ENCODE measurements around the gene ADAM33.

Gene ADAM33

GRCh38 chr20:3711484-3711941 lies 29.7 kb upstream of the ADAM33 start:
- POLR2A ChIA-PET = interaction anchor here (0.8 to 1.4 kb wide), 4 partner anchors 16 to 56 kb away, joined by 4 to 6 read pairs (median 4); partner anchors contain the start of gene ADISSP
- TF ChIP-seq FOXM1 (IDR thresholded peaks at IDR 0.05; ENCODE audit: borderline replicate concordance) (no peak), ARNT (IDR thresholded peaks at IDR 0.05) (no peak), L3MBTL2 (conservative IDR thresholded peaks at IDR 0.05) (no peak), BHLHE40 (IDR thresholded peaks at IDR 0.05; ENCODE audit: borderline replicate concordance) (no peak), HDGF (IDR thresholded peaks at IDR 0.05; ENCODE audit: borderline replicate concordance) (no peak), SUZ12 (IDR thresholded peaks at IDR 0.05) (no peak), SP1 (IDR thresholded peaks at IDR 0.05) (no peak), ZNF384 (IDR thresholded peaks at IDR 0.05) (no peak), TARDBP (IDR thresholded peaks at IDR 0.05) (no peak), ELF4 (IDR thresholded peaks at IDR 0.05) (no peak), FOXA1 (IDR thresholded peaks at IDR 0.05) (no peak), NFRKB (IDR thresholded peaks at IDR 0.05) (no peak), FOXK2 (IDR thresholded peaks at IDR 0.05) (no peak), CTBP1 (IDR thresholded peaks at IDR 0.05; ENCODE audit: borderline replicate concordance) (no peak), LEF1 (IDR thresholded peaks at IDR 0.05; ENCODE audit: borderline replicate concordance) (no peak)
- TF ChIP-seq, protein P1, sequence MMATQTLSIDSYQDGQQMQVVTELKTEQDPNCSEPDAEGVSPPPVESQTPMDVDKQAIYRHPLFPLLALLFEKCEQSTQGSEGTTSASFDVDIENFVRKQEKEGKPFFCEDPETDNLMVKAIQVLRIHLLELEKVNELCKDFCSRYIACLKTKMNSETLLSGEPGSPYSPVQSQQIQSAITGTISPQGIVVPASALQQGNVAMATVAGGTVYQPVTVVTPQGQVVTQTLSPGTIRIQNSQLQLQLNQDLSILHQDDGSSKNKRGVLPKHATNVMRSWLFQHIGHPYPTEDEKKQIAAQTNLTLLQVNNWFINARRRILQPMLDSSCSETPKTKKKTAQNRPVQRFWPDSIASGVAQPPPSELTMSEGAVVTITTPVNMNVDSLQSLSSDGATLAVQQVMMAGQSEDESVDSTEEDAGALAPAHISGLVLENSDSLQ (IDR thresholded peaks at IDR 0.05) = no peak
- CTCF ChIA-PET = interaction anchor here (0.7 to 2.6 kb wide), 21 partner anchors 9 to 1859 kb away, joined by 3 to 28 read pairs (median 4); no protein-coding TSS in a partner anchor
- DNase-seq (ENCODE audit: extremely low spot score) = no peak

DNA sequence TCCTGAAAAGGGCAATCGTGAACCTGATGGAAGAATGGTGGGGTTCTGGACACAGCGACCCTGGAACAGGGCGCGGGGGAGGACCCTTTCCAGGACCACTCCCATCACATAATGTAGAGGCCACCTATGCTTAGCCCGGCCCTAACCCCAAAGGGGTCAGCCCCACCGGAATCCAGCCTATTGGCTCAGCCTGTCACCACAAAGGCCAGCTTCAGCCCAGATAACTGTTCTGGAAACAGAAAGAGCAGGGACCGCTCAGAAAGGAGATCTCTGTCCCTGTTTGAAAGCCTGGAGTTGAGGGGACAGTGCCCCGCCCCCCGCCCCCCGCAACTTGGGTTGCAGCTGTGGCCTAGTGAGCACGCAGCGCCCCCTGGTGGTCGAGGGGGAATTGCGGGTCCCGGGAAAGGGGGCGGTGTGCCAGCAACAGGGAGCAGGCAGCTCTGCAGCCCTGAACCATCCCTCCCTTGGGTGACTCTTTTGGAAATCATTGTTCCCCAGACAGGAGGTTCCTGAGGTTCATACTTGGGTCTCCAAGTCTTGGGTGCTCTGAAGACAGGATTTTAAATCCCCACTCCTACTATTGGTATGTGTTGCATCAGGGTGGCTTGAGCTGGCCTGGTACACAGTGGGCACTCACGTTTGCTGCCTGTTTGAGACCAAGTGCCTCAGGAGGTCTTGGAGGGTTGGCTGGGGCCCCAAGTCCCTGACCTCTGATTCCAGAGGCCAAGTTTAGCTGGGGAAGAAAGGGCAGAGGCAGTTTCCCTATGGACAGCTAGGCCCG lies 29.1 kb upstream of the ADAM33 start:
- peak; percentile 87 for DNase-seq (ENCODE audit: extremely low spot score)
- TF ChIP-seq L3MBTL2 (conservative IDR thresholded peaks at IDR 0.05) = no peak
- TF ChIP-seq FOXA1 (IDR thresholded peaks at IDR 0.05) = no peak
- TF ChIP-seq, protein P1 (IDR thresholded peaks at IDR 0.05) = no peak
- TF ChIP-seq FOXK2 (IDR thresholded peaks at IDR 0.05) = no peak
- no peak for TF ChIP-seq SUZ12 (IDR thresholded peaks at IDR 0.05)
- no peak for TF ChIP-seq NFRKB (IDR thresholded peaks at IDR 0.05)
- TF ChIP-seq FOXM1 (IDR thresholded peaks at IDR 0.05; ENCODE audit: borderline replicate concordance) = no peak
- TF ChIP-seq HDGF (IDR thresholded peaks at IDR 0.05; ENCODE audit: borderline replicate concordance) = no peak
- TF ChIP-seq ARNT (IDR thresholded peaks at IDR 0.05) = no peak
- no peak for TF ChIP-seq ELF4 (IDR thresholded peaks at IDR 0.05)
- no peak for TF ChIP-seq BHLHE40 (IDR thresholded peaks at IDR 0.05; ENCODE audit: borderline replicate concordance)
- no peak for TF ChIP-seq LEF1 (IDR thresholded peaks at IDR 0.05; ENCODE audit: borderline replicate concordance)
- TF ChIP-seq ZNF384 (IDR thresholded peaks at IDR 0.05) = no peak
- ChIA-PET POLR2A (interaction anchor here (0.8 to 1.4 kb wide), 4 partner anchors 16 to 57 kb away, joined by 4 to 6 read pairs (median 4); partner anchors contain the start of gene ADISSP), CTCF (interaction anchor here (0.7 to 2.6 kb wide), 24 partner anchors 10 to 1859 kb away, joined by 3 to 28 read pairs (median 4); no protein-coding TSS in a partner anchor)

DNA sequence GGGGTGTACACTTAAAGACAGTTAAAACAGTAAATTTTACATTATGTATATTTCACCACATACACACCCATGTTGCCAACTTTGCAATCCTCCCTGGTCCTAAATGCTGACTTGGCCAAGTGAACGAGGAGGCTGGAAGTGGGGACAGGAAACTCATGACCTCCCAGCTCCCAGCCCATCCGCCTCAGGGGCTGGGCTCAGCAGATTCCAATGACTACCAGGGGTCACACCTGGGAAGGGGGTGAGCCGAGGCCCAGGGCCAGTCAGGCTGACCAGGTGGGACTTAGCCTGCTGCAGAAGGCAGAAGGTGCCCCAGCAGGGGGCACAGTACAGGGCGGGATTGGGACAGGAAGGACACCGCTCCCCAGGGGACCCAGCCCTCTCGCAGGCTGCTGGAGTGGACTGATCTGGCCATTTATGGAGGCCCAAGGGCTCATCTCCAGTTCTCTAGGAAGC lies 28.2 kb upstream of the ADAM33 start:
- CTCF ChIA-PET = interaction anchor here (0.5 to 2.6 kb wide), 13 partner anchors 11 to 237 kb away, joined by 3 to 28 read pairs (median 5); no protein-coding TSS in a partner anchor
- no peak for DNase-seq (ENCODE audit: extremely low spot score)
- TF ChIP-seq HDGF (IDR thresholded peaks at IDR 0.05; ENCODE audit: borderline replicate concordance) (no peak), FOXM1 (IDR thresholded peaks at IDR 0.05; ENCODE audit: borderline replicate concordance) (no peak), SUZ12 (IDR thresholded peaks at IDR 0.05) (no peak), ELF4 (IDR thresholded peaks at IDR 0.05) (no peak), ZNF384 (IDR thresholded peaks at IDR 0.05) (no peak), NFRKB (IDR thresholded peaks at IDR 0.05) (no peak), CTBP1 (IDR thresholded peaks at IDR 0.05; ENCODE audit: borderline replicate concordance) (no peak), FOXK2 (IDR thresholded peaks at IDR 0.05) (no peak), ARNT (IDR thresholded peaks at IDR 0.05) (no peak), LEF1 (IDR thresholded peaks at IDR 0.05; ENCODE audit: borderline replicate concordance) (no peak), L3MBTL2 (conservative IDR thresholded peaks at IDR 0.05) (no peak), SP1 (IDR thresholded peaks at IDR 0.05) (no peak), FOXA1 (IDR thresholded peaks at IDR 0.05) (no peak), TARDBP (IDR thresholded peaks at IDR 0.05) (no peak), BHLHE40 (IDR thresholded peaks at IDR 0.05; ENCODE audit: borderline replicate concordance) (no peak)
- TF ChIP-seq, protein P1 (IDR thresholded peaks at IDR 0.05) = no peak
- POLR2A ChIA-PET = interaction anchor here (1.2 to 1.4 kb wide), 2 partner anchors 22 to 35 kb away, joined by 5 to 6 read pairs; no protein-coding TSS in a partner anchor

- CTCF ChIA-PET = interaction anchor here (0.9 to 1.6 kb wide), 3 partner anchors 9 to 144 kb away, joined by 3 to 5 read pairs (median 5); no protein-coding TSS in a partner anchor
- POLR2A ChIA-PET = interaction anchor here (0.5 to 0.9 kb wide), 2 partner anchors 33 to 544 kb away, joined by 3 to 4 read pairs; no protein-coding TSS in a partner anchor
- TF ChIP-seq L3MBTL2 (conservative IDR thresholded peaks at IDR 0.05) = no peak
- TF ChIP-seq HDGF (IDR thresholded peaks at IDR 0.05; ENCODE audit: borderline replicate concordance) = no peak
- DNase-seq (ENCODE audit: extremely low spot score) = no peak
Observed at GRCh38 chr20:3707508-3707899, 25.7 kb upstream of the ADAM33 start.

DNA sequence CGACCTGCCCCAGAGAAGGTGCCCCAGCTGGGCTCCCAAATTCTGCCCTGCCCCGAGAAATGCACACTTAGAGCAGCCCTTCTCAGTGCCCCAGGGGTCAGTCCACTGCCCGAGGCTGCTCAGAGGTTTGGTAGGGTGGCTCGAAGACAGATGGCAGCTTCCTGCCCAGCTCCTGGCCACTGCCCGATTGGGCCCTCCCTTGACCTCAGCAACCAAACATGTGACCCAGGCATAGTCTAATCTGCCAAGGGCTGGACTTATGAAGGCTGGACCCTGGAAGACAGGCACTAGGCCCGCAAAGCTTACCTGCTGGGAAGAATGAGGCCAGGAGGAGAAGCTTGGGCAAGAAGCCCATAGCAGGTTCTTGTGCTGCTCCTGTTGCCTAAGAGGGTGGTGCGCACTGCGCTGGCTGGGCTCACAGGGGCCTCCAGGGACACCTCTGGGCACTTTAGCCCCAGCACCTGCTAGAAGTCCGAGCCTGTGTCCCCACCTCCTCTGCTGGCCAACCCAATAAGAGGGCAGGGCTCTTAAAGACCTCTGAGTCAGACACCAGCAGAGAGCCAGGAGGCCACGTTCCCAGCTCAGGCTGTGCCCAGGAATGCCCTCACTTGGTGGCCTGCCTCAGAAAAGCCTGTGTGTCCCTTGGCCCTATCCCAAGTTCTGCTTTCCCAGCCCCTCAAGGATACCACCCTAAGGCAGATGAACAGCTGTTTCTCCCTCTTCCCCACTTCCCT lies 25.1 kb upstream of the ADAM33 start:
- ChIA-PET CTCF (interaction anchor here (0.9 to 1.6 kb wide), 3 partner anchors 9 to 144 kb away, joined by 3 to 5 read pairs (median 5); no protein-coding TSS in a partner anchor), POLR2A (interaction anchor here (0.5 to 0.7 kb wide), 2 partner anchors 29 to 543 kb away, joined by 3 to 4 read pairs; no protein-coding TSS in a partner anchor)
- no peak for DNase-seq (ENCODE audit: extremely low spot score)
- TF ChIP-seq BHLHE40 (IDR thresholded peaks at IDR 0.05; ENCODE audit: borderline replicate concordance) (no peak), CTBP1 (IDR thresholded peaks at IDR 0.05; ENCODE audit: borderline replicate concordance) (no peak), FOXA1 (IDR thresholded peaks at IDR 0.05) (no peak), FOXM1 (IDR thresholded peaks at IDR 0.05; ENCODE audit: borderline replicate concordance) (no peak), L3MBTL2 (conservative IDR thresholded peaks at IDR 0.05) (no peak), SUZ12 (IDR thresholded peaks at IDR 0.05) (no peak), NFRKB (IDR thresholded peaks at IDR 0.05) (no peak)

Data from HEK293T (cell line).